KMS-11 (cell line): Measurements from ENCODE around the gene SRM.
"Not testable (repeated sequence)": the region's sequence is repeated elsewhere in the genome, so short reads cannot be mapped to it uniquely, and the experiment has no call there.

ENCODE experiments used
- H2AFZ ChIP-seq: fragments of 200-600 bp; sonication (generic); 2 replicates; pipeline ENCODE4 v1.6.1; 2016; ENCODE audit warnings: antibody characterized with exemption, mixed run types, low read depth
- H3K27ac ChIP-seq: fragments of 200-600 bp; sonication (generic); 2 replicates; pipeline ENCODE4 v1.6.1; 2016; ENCODE audit warnings: mild to moderate bottlenecking, mixed run types
- H3K27me3 ChIP-seq: fragments of 200-600 bp; sonication (generic); 2 replicates; pipeline ENCODE4 v1.6.1; 2017; ENCODE audit warnings: mild to moderate bottlenecking, low read depth, mixed run types, moderate library complexity; ENCODE audit not compliant: insufficient read depth
- H3K36me3 ChIP-seq: fragments of 200-600 bp; sonication (generic); 2 replicates; pipeline ENCODE4 v1.6.1; 2017; ENCODE audit warnings: mild to moderate bottlenecking, mixed run types; ENCODE audit not compliant: insufficient read depth
- H3K4me1 ChIP-seq: fragments of 200-600 bp; sonication (generic); 2 replicates; pipeline ENCODE4 v1.6.1; 2016; ENCODE audit warnings: mild to moderate bottlenecking, low read depth, mixed run types; ENCODE audit not compliant: poor library complexity, severe bottlenecking
- H3K4me2 ChIP-seq: fragments of 200-600 bp; sonication (generic); 2 replicates; pipeline ENCODE4 v1.7.0; 2016; ENCODE audit warnings: mild to moderate bottlenecking, mixed run types
- H3K4me3 ChIP-seq: fragments of 200-600 bp; sonication (generic); IDR thresholded peaks from 2 replicates; pipeline ENCODE4 v1.6.1; 2017; ENCODE audit warnings: low read depth, low read length, mixed read lengths; ENCODE audit not compliant: insufficient read depth
- H3K79me2 ChIP-seq: fragments of 200-600 bp; sonication (generic); 2 replicates; pipeline ENCODE4 v1.6.1; 2016; ENCODE audit warnings: low read depth, mixed run types; ENCODE audit not compliant: insufficient read depth
- H3K9ac ChIP-seq: fragments of 200-600 bp; sonication (generic); 2 replicates; pipeline ENCODE4 v1.6.1; 2016; ENCODE audit warnings: mild to moderate bottlenecking, mixed run types
- H4K20me1 ChIP-seq: fragments of 200-600 bp; sonication (generic); 2 replicates; pipeline ENCODE4 v1.6.1; 2016; ENCODE audit warnings: mild to moderate bottlenecking, mixed run types; ENCODE audit not compliant: insufficient read depth
- CTCF ChIP-seq: fragments of 200-600 bp; sonication (generic); conservative IDR thresholded peaks from 2 replicates; pipeline ENCODE4 v1.6.1; 2017; ENCODE audit warnings: low read depth, mild to moderate bottlenecking, antibody characterized with exemption, low read length, moderate library complexity, mixed read lengths

SRM gene

DNA sequence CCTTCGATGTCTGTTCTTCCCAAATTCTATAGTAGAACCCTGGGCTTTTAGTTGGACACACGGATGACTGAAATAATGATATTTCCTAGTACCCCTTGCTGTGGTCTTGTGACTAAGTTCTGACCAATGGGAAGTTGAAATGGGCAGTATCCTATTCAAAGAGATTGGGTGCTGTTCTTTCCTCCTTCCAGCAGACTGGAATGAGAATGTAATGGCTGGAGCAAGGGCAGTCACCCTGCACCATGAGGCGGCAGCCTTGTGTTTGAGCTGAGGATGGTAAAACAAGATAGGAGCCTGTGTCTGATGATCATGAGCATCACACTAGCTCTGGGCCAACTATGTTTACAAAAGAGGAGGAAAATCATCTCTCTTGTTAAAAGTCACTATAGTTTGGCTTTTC is 5.1 kb upstream of the SRM start:
- Histone ChIP-seq H3K4me1 (peaks cover 35% of the 10 kb centered on the region), H3K27me3 (no peaks in the 10 kb centered on the region), H3K4me2 (no peak overlapping the region), H3K36me3 (peaks cover 2% of the 10 kb centered on the region; the same call in 1 of the 2 replicates), H2AFZ (no peak overlapping the region), H4K20me1 (no peaks in the 10 kb centered on the region), H3K4me3 (no peak overlapping the region), H3K79me2 (peaks cover 19% of the 10 kb centered on the region; the same call in 1 of the 2 replicates), H3K9ac (no peak overlapping the region), H3K27ac (no peak overlapping the region)
- TF ChIP-seq CTCF: no peak

GRCh38 chr1:11063937-11064537 is 4.2 kb upstream of the SRM start:
- peak overlapping the region; percentile 56; the same call in 1 of the 2 replicates for H3K27ac ChIP-seq
- not testable (repeated sequence) for H2AFZ ChIP-seq, H3K27me3 ChIP-seq, H3K9ac ChIP-seq, H3K36me3 ChIP-seq, H3K4me3 ChIP-seq, H4K20me1 ChIP-seq
- H3K4me1 ChIP-seq: peaks cover 35% of the 10 kb centered on the region
- peaks cover 25% of the 10 kb centered on the region; the same call in 1 of the 2 replicates for H3K79me2 ChIP-seq
- H3K4me2 ChIP-seq: peak overlapping the region; percentile 25; the same call in 1 of the 2 replicates

GRCh38 chr1:11062965-11063401 is 3.2 kb upstream of the SRM start:
- no peak overlapping the region for H2AFZ ChIP-seq
- H3K79me2 ChIP-seq: peaks cover 36% of the 10 kb centered on the region
- H3K4me2 ChIP-seq: peak overlapping the region; percentile 61
- peak overlapping the region; percentile 35; the same call in 1 of the 2 replicates for H3K9ac ChIP-seq
- H3K27ac ChIP-seq: peak overlapping the region; percentile 56
- TF ChIP-seq CTCF: no peak
- H3K36me3 ChIP-seq: peaks cover 1% of the 10 kb centered on the region; the same call in 1 of the 2 replicates
- H3K4me3 ChIP-seq: no peak overlapping the region
- H3K27me3 ChIP-seq: no peaks in the 10 kb centered on the region
- H3K4me1 ChIP-seq: peaks cover 41% of the 10 kb centered on the region
- no peaks in the 10 kb centered on the region for H4K20me1 ChIP-seq

DNA sequence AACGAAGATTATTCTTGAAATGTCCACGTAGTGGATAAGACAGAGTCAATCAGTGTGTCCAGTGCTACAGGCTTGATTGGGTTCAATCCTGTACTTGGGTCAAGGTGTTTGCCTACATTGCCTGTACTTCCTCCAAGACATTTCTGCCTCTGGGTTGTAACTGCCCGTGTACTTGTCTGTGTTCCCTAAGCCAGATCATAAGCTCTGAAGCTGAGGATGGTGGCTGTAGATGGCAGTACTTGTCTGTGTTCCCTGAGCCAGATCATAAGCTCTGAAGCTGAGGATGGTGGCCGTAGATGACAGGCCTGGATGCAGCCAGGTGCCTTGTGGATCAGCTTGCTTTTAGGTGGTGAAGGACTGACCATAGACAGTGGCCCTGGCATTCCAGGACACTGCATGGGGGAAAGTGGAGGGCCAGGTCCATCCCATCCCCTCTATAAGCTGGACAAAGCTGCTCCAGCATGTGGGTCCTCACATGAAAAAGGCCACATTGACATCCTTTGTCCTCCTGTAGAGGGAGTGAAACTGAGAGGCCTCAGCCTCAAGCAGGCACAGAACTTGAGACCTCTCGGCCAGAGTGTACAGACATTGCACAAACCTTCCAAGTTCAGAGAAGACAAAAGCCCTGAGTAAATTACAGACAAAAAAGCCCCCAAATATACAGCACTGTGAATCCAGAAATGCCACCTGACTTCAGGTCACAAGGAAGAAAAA is 2.0 kb upstream of the SRM start:
- Histone ChIP-seq H4K20me1 (no peaks in the 10 kb centered on the region), H3K9ac (peak overlapping the region; percentile 80; the same call in 1 of the 2 replicates), H3K4me2 (peak overlapping the region; percentile 61), H2AFZ (no peak overlapping the region), H3K79me2 (peaks cover 40% of the 10 kb centered on the region), H3K27me3 (no peaks in the 10 kb centered on the region), H3K4me1 (peaks cover 46% of the 10 kb centered on the region), H3K36me3 (peaks cover 12% of the 10 kb centered on the region; the same call in 1 of the 2 replicates), H3K27ac (peak overlapping the region; percentile 56), H3K4me3 (no peak overlapping the region)
- TF ChIP-seq CTCF: no peak
